H9 (cell line): ENCODE data around the gene ADARB2. TPM values are rescaled to one million over a fixed set of nuclear protein-coding genes. Genes with fewer than 3 reads are reported as not detected.

Experiments
- DNase-seq: peaks from one replicate; pipeline ENCODE4 v3.0.0-alpha.2; 2017
- H2AFZ ChIP-seq: one replicate; pipeline ENCODE4 v1.6.1; 2013; ENCODE audit warnings: mild to moderate bottlenecking, low read length, control low read depth, moderate library complexity
- H2AK5ac ChIP-seq: 2 replicates; pipeline ENCODE4 v1.6.1; 2013; ENCODE audit warnings: low read length, control low read depth, mixed read lengths; ENCODE audit not compliant: insufficient read length
- H2BK120ac ChIP-seq: one replicate; pipeline ENCODE4 v1.6.1; 2013; ENCODE audit warnings: low read depth, mild to moderate bottlenecking, low read length, control low read depth, inconsistent platforms; ENCODE audit not compliant: poor library complexity, severe bottlenecking
- H2BK12ac ChIP-seq: 2 replicates; pipeline ENCODE4 v1.6.1; 2013; ENCODE audit warnings: low read length, control low read depth, mixed read lengths, low read depth; ENCODE audit not compliant: insufficient read length
- H2BK15ac ChIP-seq: 2 replicates; pipeline ENCODE4 v1.6.1; 2013; ENCODE audit warnings: low read depth, low read length, control low read depth
- H2BK20ac ChIP-seq: one replicate; pipeline ENCODE4 v1.6.1; 2013; ENCODE audit warnings: low read depth, mild to moderate bottlenecking, low read length, control low read depth, inconsistent platforms; ENCODE audit not compliant: poor library complexity, severe bottlenecking
- H2BK5ac ChIP-seq: 2 replicates; pipeline ENCODE4 v1.6.1; 2013; ENCODE audit warnings: low read length, control low read depth, mixed read lengths; ENCODE audit not compliant: insufficient read length
- H3K14ac ChIP-seq: 2 replicates; pipeline ENCODE4 v1.6.1; 2013; ENCODE audit warnings: low read length, control low read depth; ENCODE audit not compliant: insufficient read depth
- H3K18ac ChIP-seq: 2 replicates; pipeline ENCODE4 v1.6.1; 2013; ENCODE audit warnings: low read depth, mild to moderate bottlenecking, mixed read lengths, low read length, control low read depth; ENCODE audit not compliant: insufficient read length
- H3K23ac ChIP-seq: 2 replicates; pipeline ENCODE4 v1.6.1; 2013; ENCODE audit warnings: low read length, control low read depth, mixed read lengths, low read depth; ENCODE audit not compliant: insufficient read length
- H3K23me2 ChIP-seq: 2 replicates; pipeline ENCODE4 v1.6.1; 2013; ENCODE audit warnings: low read depth, mild to moderate bottlenecking, mixed read lengths, low read length, control low read depth; ENCODE audit not compliant: insufficient read length, poor library complexity, severe bottlenecking
- H3K27ac ChIP-seq: 2 replicates; pipeline ENCODE4 v1.5.1; 2013; ENCODE audit warnings: low read length, control low read depth, mixed read lengths, low read depth; ENCODE audit not compliant: insufficient read length
- H3K27me3 ChIP-seq: 2 replicates; pipeline ENCODE4 v1.6.1; 2013; ENCODE audit warnings: low read length, control low read depth, inconsistent platforms; ENCODE audit not compliant: insufficient read depth
- H3K4ac ChIP-seq: 2 replicates; pipeline ENCODE4 v1.6.1; 2013; ENCODE audit warnings: low read depth, mild to moderate bottlenecking, control low read depth, inconsistent platforms, low read length, moderate library complexity
- H3K4me1 ChIP-seq: 2 replicates; pipeline ENCODE4 v1.6.1; 2013; ENCODE audit warnings: low read length, control low read depth, inconsistent platforms; ENCODE audit not compliant: insufficient read depth
- H3K4me2 ChIP-seq: 2 replicates; pipeline ENCODE4 v1.6.1; 2013; ENCODE audit warnings: low read length, control low read depth, mixed read lengths; ENCODE audit not compliant: insufficient read length, insufficient read depth
- H3K56ac ChIP-seq: 2 replicates; pipeline ENCODE4 v1.6.1; 2013; ENCODE audit warnings: low read depth, mild to moderate bottlenecking, mixed read lengths, low read length, control low read depth; ENCODE audit not compliant: insufficient read length
- H3K79me1 ChIP-seq: 2 replicates; pipeline ENCODE4 v1.6.1; 2013; ENCODE audit warnings: low read depth, mild to moderate bottlenecking, moderate library complexity, low read length, control low read depth, inconsistent platforms; ENCODE audit not compliant: insufficient read depth, poor library complexity, severe bottlenecking
- H3K79me2 ChIP-seq: 2 replicates; pipeline ENCODE4 v1.6.1; 2013; ENCODE audit warnings: low read length, control low read depth, inconsistent platforms; ENCODE audit not compliant: insufficient read depth
- H3K9ac ChIP-seq: 2 replicates; pipeline ENCODE4 v1.6.1; 2013; ENCODE audit warnings: low read length, control low read depth, mixed read lengths; ENCODE audit not compliant: insufficient read length; ENCODE audit errors: extremely low read depth
- H3K9me3 ChIP-seq: one replicate; pipeline ENCODE4 v1.6.1; 2013; ENCODE audit warnings: low read depth, low read length, inconsistent platforms; ENCODE audit not compliant: control insufficient read depth
- H3T11ph ChIP-seq: one replicate; pipeline ENCODE4 v1.6.1; 2013; ENCODE audit warnings: mild to moderate bottlenecking, low read length, control low read depth, inconsistent platforms
- H4K20me1 ChIP-seq: one replicate; pipeline ENCODE4 v1.6.1; 2013; ENCODE audit not compliant: control insufficient read depth, insufficient read length, insufficient read depth
- H4K5ac ChIP-seq: 2 replicates; pipeline ENCODE4 v1.6.1; 2013; ENCODE audit warnings: low read depth, mild to moderate bottlenecking, mixed read lengths, low read length, control low read depth; ENCODE audit not compliant: insufficient read length
- H4K8ac ChIP-seq: replicated peaks from 2 replicates; pipeline ENCODE4 v1.6.1; 2013; ENCODE audit warnings: low read length, control low read depth, mixed read lengths, low read depth; ENCODE audit not compliant: insufficient read length
- H4K91ac ChIP-seq: 2 replicates; pipeline ENCODE4 v1.6.1; 2013; ENCODE audit warnings: low read depth, mild to moderate bottlenecking, moderate library complexity, mixed read lengths, low read length, control low read depth; ENCODE audit not compliant: insufficient read length
- H3K27ac Mint-ChIP-seq, 3 experiments: 2 replicates in 2 of 3; 3 replicates in 1 of 3; pipeline ENCODE4 v1.8.0; 2020 to 2021; ENCODE audit warnings: mixed read lengths in 3 of 3, mild to moderate bottlenecking in 1 of 3, moderate library complexity in 1 of 3
- H3K27me3 Mint-ChIP-seq: 2 replicates; pipeline ENCODE4 v1.8.0; 2021; ENCODE audit warnings: low read depth, mild to moderate bottlenecking, moderate library complexity, mixed read lengths
- H3K36me3 Mint-ChIP-seq, 3 experiments: 2 replicates in 2 of 3; 3 replicates in 1 of 3; pipeline ENCODE4 v1.8.0; 2020 to 2021; ENCODE audit warnings: low read depth in 3 of 3, mixed read lengths in 3 of 3; ENCODE audit not compliant: insufficient read depth in 1 of 3
- H3K4me1 Mint-ChIP-seq, 2 experiments: 2 replicates each; pipeline ENCODE4 v1.8.0; 2020; ENCODE audit warnings: mixed read lengths in 2 of 2
- H3K4me3 Mint-ChIP-seq, 2 experiments: 2 replicates in 1 of 2; 3 replicates in 1 of 2; pipeline ENCODE4 v1.8.0; 2020 to 2021; ENCODE audit warnings: mild to moderate bottlenecking in 2 of 2, mixed read lengths in 2 of 2, moderate library complexity in 1 of 2
- H3K9me3 Mint-ChIP-seq, 2 experiments: 2 replicates in 1 of 2; 3 replicates in 1 of 2; pipeline ENCODE4 v1.8.0; 2020; ENCODE audit warnings: mild to moderate bottlenecking in 2 of 2, mixed read lengths in 2 of 2, moderate library complexity in 1 of 2
- WGBS: extraction: QIAGEN DNeasy Blood & Tissue Kit; methylation state at CpG from one replicate; pipeline ENCODE4 v1.1.7; 2013; ENCODE audit warnings: missing lambda C conversion rate, low lambda C conversion rate, mixed read lengths; ENCODE audit not compliant: insufficient read length; ENCODE audit errors: extremely low coverage; 5-methylcytosine and 5-hydroxymethylcytosine counted together
- total RNA-seq: library from RNA; stranded (reverse); gene quantifications from 2 replicates; pipeline ENCODE4 v1.2.1, GENCODE V29; 2021
- TF ChIP-seq, protein P1 (sequence below): fragments of 200-600 bp; sonication (generic); conservative IDR thresholded peaks from 3 replicates; pipeline ENCODE4 v1.8.0; 2021; ENCODE audit warnings: antibody characterized with exemption, mild to moderate bottlenecking

Gene ADARB2
- total RNA-seq, 1 experiment from 2014 or later = 0.87 TPM

DNA sequence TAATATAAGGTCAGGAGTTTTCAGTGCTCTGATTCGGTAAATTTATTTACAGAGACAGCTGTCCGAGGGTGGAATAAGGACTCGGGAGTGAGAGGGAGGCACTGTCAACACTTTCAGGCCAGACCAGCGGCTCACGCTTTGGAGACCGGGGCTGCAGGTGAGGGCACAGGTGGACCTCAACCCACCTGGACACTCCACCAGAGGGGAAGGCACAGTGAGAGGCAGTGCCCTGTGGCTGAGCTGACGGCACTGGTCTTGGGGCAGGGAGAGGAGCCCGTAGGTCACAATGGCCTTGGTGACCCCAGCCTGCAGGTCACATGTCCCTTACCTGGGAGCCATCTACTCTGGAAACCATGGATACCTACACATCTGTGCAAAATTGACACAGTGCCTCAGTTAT is 315.1 kb downstream of the ADARB2 start:
- no peak overlapping the region for H3K9ac ChIP-seq
- H3K27ac ChIP-seq = no peak overlapping the region
- Mint-ChIP-seq H3K9me3 (no peaks in the 10 kb centered on the region), H3K27me3 (peaks cover 32% of the 10 kb centered on the region), H3K36me3 (no peaks in the 10 kb centered on the region), H3K4me3 (no peak overlapping the region), H3K4me1 (peaks cover 14 to 16% of the 10 kb centered on the region in 2 experiments), H3K27ac (no peak overlapping the region; a peak in 1 of 7 replicates)
- H4K20me1 ChIP-seq = no peaks in the 10 kb centered on the region
- no peak overlapping the region for H4K8ac ChIP-seq
- no peak overlapping the region for H2BK12ac ChIP-seq
- H3K9me3 ChIP-seq = no peaks in the 10 kb centered on the region
- no peak overlapping the region for H3K4me2 ChIP-seq
- no peak for DNase-seq
- H3K27me3 ChIP-seq = no peaks in the 10 kb centered on the region; the same call in 1 of the 2 replicates
- no peak overlapping the region for H3K23ac ChIP-seq
- H2BK120ac ChIP-seq = no peak overlapping the region
- no peak overlapping the region for H3K14ac ChIP-seq
- TF ChIP-seq, protein P1, sequence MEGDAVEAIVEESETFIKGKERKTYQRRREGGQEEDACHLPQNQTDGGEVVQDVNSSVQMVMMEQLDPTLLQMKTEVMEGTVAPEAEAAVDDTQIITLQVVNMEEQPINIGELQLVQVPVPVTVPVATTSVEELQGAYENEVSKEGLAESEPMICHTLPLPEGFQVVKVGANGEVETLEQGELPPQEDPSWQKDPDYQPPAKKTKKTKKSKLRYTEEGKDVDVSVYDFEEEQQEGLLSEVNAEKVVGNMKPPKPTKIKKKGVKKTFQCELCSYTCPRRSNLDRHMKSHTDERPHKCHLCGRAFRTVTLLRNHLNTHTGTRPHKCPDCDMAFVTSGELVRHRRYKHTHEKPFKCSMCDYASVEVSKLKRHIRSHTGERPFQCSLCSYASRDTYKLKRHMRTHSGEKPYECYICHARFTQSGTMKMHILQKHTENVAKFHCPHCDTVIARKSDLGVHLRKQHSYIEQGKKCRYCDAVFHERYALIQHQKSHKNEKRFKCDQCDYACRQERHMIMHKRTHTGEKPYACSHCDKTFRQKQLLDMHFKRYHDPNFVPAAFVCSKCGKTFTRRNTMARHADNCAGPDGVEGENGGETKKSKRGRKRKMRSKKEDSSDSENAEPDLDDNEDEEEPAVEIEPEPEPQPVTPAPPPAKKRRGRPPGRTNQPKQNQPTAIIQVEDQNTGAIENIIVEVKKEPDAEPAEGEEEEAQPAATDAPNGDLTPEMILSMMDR = no peak
- no peak overlapping the region for H2BK5ac ChIP-seq
- no peak overlapping the region for H3K4ac ChIP-seq
- no peak overlapping the region for H2AFZ ChIP-seq
- H2AK5ac ChIP-seq = no peak overlapping the region
- no peak overlapping the region for H2BK15ac ChIP-seq
- no peaks in the 10 kb centered on the region for H3K79me2 ChIP-seq
- H3K23me2 ChIP-seq = peaks cover 3% of the 10 kb centered on the region
- H3K4me1 ChIP-seq = no peaks in the 10 kb centered on the region
- no peak overlapping the region for H4K91ac ChIP-seq
- no peak overlapping the region for H2BK20ac ChIP-seq
- no peak overlapping the region for H3K18ac ChIP-seq
- H3K56ac ChIP-seq = no peak overlapping the region
- H4K5ac ChIP-seq = no peak overlapping the region
- no CpG with 5 or more reads among the region's 8 CpGs for WGBS
- H3K79me1 ChIP-seq = no peaks in the 10 kb centered on the region
- no peak overlapping the region for H3T11ph ChIP-seq
